HepG2 (cell line): ENCODE data around the gene CFAP97. TPM values are rescaled to one million over a fixed set of nuclear protein-coding genes. Genes with fewer than 3 reads are reported as not detected.

Experiments
- ATAC-seq: fragments of 200-7000 bp; cut with Tn5 transposase; 3 replicates; pipeline ENCODE4 v1.9.1; 2020; ENCODE audit warnings: mild to moderate bottlenecking, moderate library complexity
- BruUV-seq: library from RNA; stranded (reverse); fragments of 400-500 nt; replicated peaks from 2 replicates; lab custom pipeline; 2021; lab: Mats Ljungman, UMichigan
- CTCF ChIA-PET: fragments of 300-600 bp; formaldehyde crosslinking; extraction: SDS; loops from one replicate; lab custom pipeline; 2021; ENCODE audit warnings: low total read pairs, inconsistent platforms, low intra/inter-chr PET ratio; lab: Yijun Ruan, JAX
- POLR2A ChIA-PET: fragments of 350-600 bp; sonication (Branson Sonifier 250); formaldehyde crosslinking; loops from one replicate; lab custom pipeline; 2020; ENCODE audit warnings: antibody characterized with exemption, inconsistent platforms; lab: Yijun Ruan, JAX
- DNase-seq: peaks from one replicate; pipeline ENCODE4 v3.0.0-alpha.2; 2015; ENCODE audit warnings: low spot score
- FAIRE-seq: peaks from 3 replicates; lab custom pipeline; 2011; peaks lifted over from hg19 to GRCh38; lab: Jason Lieb, UNC
- H2AFZ ChIP-seq: one replicate; pipeline ENCODE4 v1.6.1; 2011; ENCODE audit warnings: low read length, inconsistent platforms
- H3K27ac ChIP-seq: fragments of 300-600 bp; 3 replicates; pipeline ENCODE4 v1.8.0; 2011; ENCODE audit warnings: mixed run types, mild to moderate bottlenecking, mixed read lengths, low read length, inconsistent platforms; ENCODE audit not compliant: insufficient read depth; ENCODE audit errors: extremely low read length
- H3K27me3 ChIP-seq, 2 experiments: fragments of 200-600 bp in 1 of 2; 2 replicates in 1 of 2; 3 replicates in 1 of 2; pipeline versions ENCODE4 v1.6.0 to v1.8.0; 2011; ENCODE audit warnings: low read length in 2 of 2, mild to moderate bottlenecking in 2 of 2, moderate library complexity in 2 of 2, inconsistent platforms in 1 of 2; ENCODE audit not compliant: insufficient read depth in 2 of 2, control insufficient read depth in 1 of 2
- H3K36me3 ChIP-seq, 2 experiments: fragments of 200-600 bp in 1 of 2; replicated peaks in 1 of 2; 2 replicates in 1 of 2; 3 replicates in 1 of 2; pipeline versions ENCODE4 v1.5.1 to v1.8.0; 2011; ENCODE audit warnings: low read length in 2 of 2, inconsistent platforms in 1 of 2; ENCODE audit not compliant: insufficient read depth in 2 of 2, control insufficient read depth in 1 of 2
- H3K4me1 ChIP-seq: 2 replicates; pipeline ENCODE4 v1.5.1; 2012; ENCODE audit warnings: low read length, inconsistent platforms; ENCODE audit not compliant: insufficient read depth
- H3K4me2 ChIP-seq: 2 replicates; pipeline ENCODE4 v1.6.0; 2011; ENCODE audit warnings: low read depth, low read length, inconsistent platforms
- H3K4me3 ChIP-seq, 3 experiments: fragments of 200-600 bp in 1 of 3; sonication (generic), shearing (Covaris generic) in 1 of 3; replicated peaks in 1 of 3; 2 replicates each; pipeline ENCODE4 v1.5.1; 2011 to 2016; ENCODE audit warnings: low read length in 3 of 3, inconsistent platforms in 2 of 3, low read depth in 2 of 3, mild to moderate bottlenecking in 2 of 3, control low read depth in 1 of 3, mixed read lengths in 1 of 3; ENCODE audit not compliant: insufficient read depth in 1 of 3
- H3K79me2 ChIP-seq: one replicate; pipeline ENCODE4 v1.6.1; 2011; ENCODE audit warnings: low read length, inconsistent platforms; ENCODE audit not compliant: insufficient read depth
- H3K9ac ChIP-seq: 2 replicates; pipeline ENCODE4 v1.6.0; 2011; ENCODE audit warnings: mild to moderate bottlenecking, low read depth, low read length, inconsistent platforms; ENCODE audit not compliant: insufficient read depth
- H3K9me3 ChIP-seq: 2 replicates; pipeline ENCODE4 v1.5.1; 2012; ENCODE audit warnings: mild to moderate bottlenecking, low read length
- H4K20me1 ChIP-seq: 2 replicates; pipeline ENCODE4 v1.6.0; 2011; ENCODE audit warnings: inconsistent platforms, mild to moderate bottlenecking, low read length, moderate library complexity; ENCODE audit not compliant: insufficient read depth
- ATF5 ChIP-seq: sonication (generic); formaldehyde crosslinking; IDR thresholded peaks from 2 replicates; pipeline ENCODE4 v1.4.0; 2020; ENCODE audit warnings: mild to moderate bottlenecking, low read depth, missing genetic modification reagents
- CHCHD3 ChIP-seq: sonication (generic); formaldehyde crosslinking; IDR thresholded peaks from 2 replicates; pipeline ENCODE4 v1.8.0; 2022; ENCODE audit warnings: mild to moderate bottlenecking, missing genetic modification reagents, moderate library complexity
- DMAP1 ChIP-seq: IDR thresholded peaks from 2 replicates; pipeline ENCODE4 v1.6.1; 2016
- ELK4 ChIP-seq: sonication (generic); formaldehyde crosslinking; IDR thresholded peaks from 2 replicates; pipeline ENCODE4 v1.9.0; 2021; ENCODE audit warnings: missing genetic modification reagents, borderline replicate concordance
- MZF1 ChIP-seq: sonication (generic); formaldehyde crosslinking; IDR thresholded peaks from 2 replicates; pipeline ENCODE4 v1.8.1; 2023; ENCODE audit warnings: mild to moderate bottlenecking, missing genetic modification reagents, borderline replicate concordance
- RFXAP ChIP-seq: sonication (generic); formaldehyde crosslinking; IDR thresholded peaks from 2 replicates; pipeline ENCODE4 v1.4.0; 2020; ENCODE audit warnings: missing genetic modification reagents, borderline replicate concordance
- SOX13 ChIP-seq, 3 experiments: fragments of 450-650 bp in 1 of 3; sonication (generic) in 1 of 3; formaldehyde crosslinking in 1 of 3; IDR thresholded peaks in 2 of 3; conservative IDR thresholded peaks in 1 of 3; 2 replicates each; pipeline versions ENCODE4 v1.5.0 to v1.6.1; 2016 to 2020; ENCODE audit warnings: antibody characterized with exemption in 1 of 3, mild to moderate bottlenecking in 1 of 3, missing compliant biosample characterization in 1 of 3, missing genetic modification reagents in 1 of 3, moderate library complexity in 1 of 3
- TOPORS ChIP-seq: sonication (generic); formaldehyde crosslinking; IDR thresholded peaks from 2 replicates; pipeline ENCODE4 v1.8.0; 2023; ENCODE audit warnings: mild to moderate bottlenecking, missing genetic modification reagents
- ZNF343 ChIP-seq: sonication (generic); formaldehyde crosslinking; IDR thresholded peaks from 2 replicates; pipeline ENCODE4 v1.4.0; 2020; ENCODE audit warnings: mild to moderate bottlenecking, missing genetic modification reagents
- ZNF501 ChIP-seq: sonication (generic); formaldehyde crosslinking; IDR thresholded peaks from 2 replicates; pipeline ENCODE4 v1.5.1; 2020; ENCODE audit warnings: mild to moderate bottlenecking, moderate library complexity, missing genetic modification reagents
- WGBS: methylation state at CpG from one replicate; pipeline ENCODE4 v1.1.6; 2017; ENCODE audit warnings: low lambda C conversion rate; 5-methylcytosine and 5-hydroxymethylcytosine counted together
- in situ Hi-C: cut with HindIII; loops from 2 replicates; pipeline ENCODE4 v1.10.0; 2017; ENCODE audit warnings: low pct_unique_long_range_greater_than_20kb; ENCODE audit not compliant: extremely low pct_ligation_motif_present
- intact Hi-C: fragments of 100-400 bp; cut with micrococcal nuclease; formaldehyde crosslinking; loops from one replicate; pipeline ENCODE4 v1.10.0; 2022; ENCODE audit not compliant: unreplicated experiment
- polyA plus RNA-seq, 8 experiments: library from polyadenylated mRNA; depleted of rRNA in 3 of 8; stranded (reverse) in 7 of 8; unstranded in 1 of 8; fragments of >200 nt; fragmentation: Illumina TruSeq in 4 of 8; extraction: Trizol in 4 of 8; gene quantifications; 2 replicates each; pipeline versions ENCODE4 v1.2.1 to v1.2.3, GENCODE V29; 2011 to 2016; ENCODE audit warnings: low read depth in 4 of 8, missing spikeins in 1 of 8, mixed read lengths in 1 of 8; ENCODE audit not compliant: insufficient read depth in 1 of 8
- total RNA-seq, 5 experiments: library from RNA; depleted of rRNA; stranded (reverse); fragments of >200 nt; fragmentation: Illumina TruSeq; extraction: Trizol; gene quantifications; 2 replicates each; pipeline ENCODE4 v1.2.3, GENCODE V29; 2016; ENCODE audit warnings: low read depth in 1 of 5

The CFAP97 gene
- total and polyA plus RNA-seq, 2 of the 13 experiments (the other 11 are each of a cell fraction or from before 2014, with no cell fraction given): 32.1 to 44.4 TPM

GRCh38 chr4:185171373-185172071, 32.3 kb downstream of the CFAP97 start:
- 90% methylated on average over 2 of the region's 2 CpGs for WGBS
- Histone ChIP-seq H2AFZ (no peak overlapping the region), H3K27me3 (no peaks in the 10 kb centered on the region), H3K27ac (no peak overlapping the region), H3K9ac (no peak overlapping the region), H3K79me2 (no peaks in the 10 kb centered on the region), H3K4me1 (no peaks in the 10 kb centered on the region), H3K9me3 (no peaks in the 10 kb centered on the region), H3K36me3 (peaks cover 12 to 80% of the 10 kb centered on the region in 2 experiments; a peak in 4 of 5 replicates), H4K20me1 (peaks cover 3% of the 10 kb centered on the region; the same call in 1 of the 2 replicates), H3K4me3 (no peak overlapping the region), H3K4me2 (no peak overlapping the region)
- BruUV-seq: no TSS peak
- DNase-seq: no peak
- ChIA-PET POLR2A (no interaction called here), CTCF (no interaction called here)
- intact Hi-C loops (no loop called here), in situ Hi-C loops (no loop called here)
- no peak for ATAC-seq
- no peak for FAIRE-seq
- TF ChIP-seq ATF5 (CRISPR knock-in tag) (no peak), DMAP1 (CRISPR knock-in tag) (no peak), MZF1 (CRISPR knock-in tag) (no peak)

GRCh38 chr4:185167234-185167633, 36.6 kb downstream of the CFAP97 start:
- 85% methylated on average over 9 of the region's 9 CpGs for WGBS
- in situ Hi-C loops: no loop called here
- Histone ChIP-seq H4K20me1 (no peaks in the 10 kb centered on the region; the same call in 1 of the 2 replicates), H3K4me3 (no peak overlapping the region), H2AFZ (no peak overlapping the region), H3K27me3 (no peaks in the 10 kb centered on the region), H3K9ac (no peak overlapping the region), H3K9me3 (no peaks in the 10 kb centered on the region), H3K4me1 (no peaks in the 10 kb centered on the region), H3K36me3 (peaks cover 20 to 78% of the 10 kb centered on the region in 2 experiments), H3K27ac (no peak overlapping the region), H3K79me2 (no peaks in the 10 kb centered on the region), H3K4me2 (no peak overlapping the region)
- intact Hi-C loops: no loop called here
- FAIRE-seq (no peak), ATAC-seq (no peak), DNase-seq (no peak)
- CTCF ChIA-PET: no interaction called here
- no TSS peak for BruUV-seq
- TF ChIP-seq ELK4 (CRISPR knock-in tag) (no peak), CHCHD3 (no peak), RFXAP (CRISPR knock-in tag) (no peak), ZNF501 (no peak), TOPORS (CRISPR knock-in tag) (no peak), ZNF343 (CRISPR knock-in tag) (no peak), SOX13 (IDR thresholded peaks at IDR 0.05) (no peak), SOX13 (CRISPR knock-in tag; conservative IDR thresholded peaks at IDR 0.05 in 1 of 2, IDR thresholded peaks at IDR 0.05 in 1 of 2) (no peak)
- POLR2A ChIA-PET: no interaction called here
